Dermis microvascular lymphatic vessel endothelial cell (primary cell): ENCODE data around the gene ALDH1A2. TPM values are rescaled to one million over a fixed set of nuclear protein-coding genes. Genes with fewer than 3 reads are reported as not detected.

Source experiments
- DNase-seq, 2 donors: peaks; one replicate each; pipeline versions ENCODE4 v3.0.0 to v3.0.0-alpha.2; 2010; ENCODE audit warnings: low read depth in 2 of 2
- total RNA-seq: library from RNA; depleted of rRNA; stranded (reverse); fragments of >200 nt; gene quantifications from 2 replicates; pipeline ENCODE4 v1.2.1, GENCODE V29; 2014

Gene ALDH1A2
- total RNA-seq, 1 donor from 2014 or later: 33.5 TPM

- no peak for DNase-seq
Observed at GRCh38 chr15:57903626-57904025, 161.9 kb downstream of the ALDH1A2 start.

Other genes starting within 250 kb of the ALDH1A2 start
- not detected in 2 replicates for gene AQP9, start 72.7 kb upstream of the ALDH1A2 start, total RNA-seq